GM23248 (cell line): ENCODE data around the gene SLC35F4. TPM values are rescaled to one million over a fixed set of nuclear protein-coding genes. Genes with fewer than 3 reads are reported as not detected.

Experiments used
- DNase-seq: peaks from one replicate; pipeline ENCODE4 v3.0.0-alpha.2; 2015
- H2AFZ ChIP-seq: fragments of 200-600 bp; sonication (generic); 2 replicates; pipeline ENCODE4 v1.6.1; 2016; ENCODE audit warnings: antibody characterized with exemption
- H3F3A ChIP-seq: fragments of 200-600 bp; sonication (generic); 2 replicates; pipeline ENCODE4 v1.6.1; 2016; ENCODE audit warnings: mild to moderate bottlenecking, antibody characterized with exemption, mixed run types; ENCODE audit not compliant: insufficient read depth
- H3K27ac ChIP-seq: fragments of 200-600 bp; sonication (generic); 2 replicates; pipeline ENCODE4 v1.5.1; 2016; ENCODE audit warnings: mild to moderate bottlenecking
- H3K27me3 ChIP-seq: fragments of 200-600 bp; sonication (generic); replicated peaks from 2 replicates; pipeline ENCODE4 v1.6.1; 2016; ENCODE audit warnings: mild to moderate bottlenecking; ENCODE audit not compliant: insufficient read depth
- H3K36me3 ChIP-seq: fragments of 200-600 bp; sonication (generic); 2 replicates; pipeline ENCODE4 v1.6.1; 2016; ENCODE audit warnings: low read depth, mild to moderate bottlenecking
- H3K4me1 ChIP-seq: fragments of 200-600 bp; sonication (generic); 2 replicates; pipeline ENCODE4 v1.6.1; 2016; ENCODE audit warnings: mild to moderate bottlenecking; ENCODE audit not compliant: insufficient read depth
- H3K4me2 ChIP-seq: fragments of 200-600 bp; sonication (generic); one replicate; pipeline ENCODE4 v1.6.1; 2016; ENCODE audit warnings: mild to moderate bottlenecking; ENCODE audit not compliant: unreplicated experiment
- H3K4me3 ChIP-seq: fragments of 200-600 bp; sonication (generic); 2 replicates; pipeline ENCODE4 v1.5.1; 2016; ENCODE audit warnings: mild to moderate bottlenecking
- H3K79me2 ChIP-seq: fragments of 200-600 bp; sonication (generic); 2 replicates; pipeline ENCODE4 v1.6.1; 2016; ENCODE audit warnings: mild to moderate bottlenecking; ENCODE audit not compliant: insufficient read depth
- H3K9ac ChIP-seq: fragments of 200-600 bp; sonication (generic); 2 replicates; pipeline ENCODE4 v1.6.1; 2016; ENCODE audit warnings: mild to moderate bottlenecking
- H3K9me2 ChIP-seq: fragments of 200-600 bp; sonication (generic); 2 replicates; pipeline ENCODE4 v1.6.1; 2016; ENCODE audit warnings: mixed run types, mild to moderate bottlenecking, moderate library complexity; ENCODE audit not compliant: insufficient read depth
- H3K9me3 ChIP-seq: fragments of 200-600 bp; sonication (generic); one replicate; pipeline ENCODE4 v1.6.1; 2017; ENCODE audit warnings: low read depth
- H4K20me1 ChIP-seq: fragments of 200-600 bp; sonication (generic); 2 replicates; pipeline ENCODE4 v1.6.0; 2016; ENCODE audit not compliant: insufficient read depth
- EZH2 ChIP-seq: fragments of 200-600 bp; sonication (generic); IDR thresholded peaks from 2 replicates; pipeline ENCODE4 v1.6.1; 2018; ENCODE audit warnings: antibody characterized with exemption, mild to moderate bottlenecking; ENCODE audit not compliant: insufficient read depth, poor library complexity, severe bottlenecking
- EZH2phosphoT487 ChIP-seq: fragments of 200-600 bp; sonication (generic); IDR thresholded peaks from 2 replicates; pipeline ENCODE4 v1.6.1; 2018; ENCODE audit warnings: antibody characterized with exemption, moderate library complexity, mild to moderate bottlenecking, low read depth; ENCODE audit not compliant: insufficient read depth
- WGBS, 2 experiments: methylation state at CpG; one replicate each; pipeline ENCODE4 v1.1.6; 2015 to 2017; ENCODE audit warnings: low lambda C conversion rate in 2 of 2, low coverage in 1 of 2; ENCODE audit errors: missing lambda C conversion rate in 2 of 2; 5-methylcytosine and 5-hydroxymethylcytosine counted together
- in situ Hi-C: fragments of 300-500 bp; cut with MboI; formaldehyde crosslinking; loops from 2 replicates; pipeline ENCODE4 v1.15.0; 2020
- polyA plus RNA-seq: library from polyadenylated mRNA; unstranded; fragments of >200 nt; fragmentation: Nextera tagmentation; extraction: Ambion mirVana; gene quantifications from 2 replicates; pipeline ENCODE4 v1.2.1, GENCODE V29; 2016
- total RNA-seq: library from RNA; depleted of rRNA; stranded (reverse); fragments of >200 nt; shearing (Covaris generic); gene quantifications from 2 replicates; pipeline ENCODE4 v1.2.3, GENCODE V29; 2014

SLC35F4 gene
- total and polyA plus RNA-seq, 2 experiments from 2014 or later, result not detected

GRCh38 chr14:57769863-57770523 is 95.9 kb downstream of the SLC35F4 start:
- Histone ChIP-seq H3K4me2 (no peak overlapping the region), H3K79me2 (no peaks in the 10 kb centered on the region), H3K4me1 (no peaks in the 10 kb centered on the region), H3K27ac (no peak overlapping the region), H2AFZ (no peak overlapping the region), H3K27me3 (no peaks in the 10 kb centered on the region; the same call in none of the 2 replicates), H4K20me1 (no peaks in the 10 kb centered on the region), H3K9me2 (no peaks in the 10 kb centered on the region), H3K9ac (no peak overlapping the region), H3K36me3 (no peaks in the 10 kb centered on the region), H3K4me3 (no peak overlapping the region), H3F3A (no peaks in the 10 kb centered on the region), H3K9me3 (no peaks in the 10 kb centered on the region)
- 31 to 39% methylated on average over 5 of the region's 5 CpGs for WGBS, 2 experiments
- DNase-seq, result no peak
- in situ Hi-C loops, result no loop called here
- TF ChIP-seq EZH2 (no peak), EZH2phosphoT487 (no peak)

- Histone ChIP-seq H3K9ac (no peak overlapping the region), H3K4me1 (no peaks in the 10 kb centered on the region), H3K36me3 (no peaks in the 10 kb centered on the region), H2AFZ (no peak overlapping the region), H3K9me2 (no peaks in the 10 kb centered on the region), H3K4me2 (no peak overlapping the region), H3K27ac (no peak overlapping the region), H4K20me1 (no peaks in the 10 kb centered on the region), H3K27me3 (peaks cover 12% of the 10 kb centered on the region), H3K4me3 (no peak overlapping the region), H3F3A (no peaks in the 10 kb centered on the region), H3K79me2 (no peaks in the 10 kb centered on the region), H3K9me3 (no peaks in the 10 kb centered on the region)
- DNase-seq, result no peak
- WGBS, 2 experiments, result 1 to 2% methylated on average over 2 of the region's 2 CpGs
- in situ Hi-C loops, result no loop called here
- TF ChIP-seq EZH2 (no peak), EZH2phosphoT487 (no peak)
Measured at GRCh38 chr14:57761800-57762199, 104.1 kb downstream of the SLC35F4 start.

GRCh38 chr14:57760896-57761295 is 105.0 kb downstream of the SLC35F4 start:
- no peaks in the 10 kb centered on the region for H3K79me2 ChIP-seq
- H2AFZ ChIP-seq, result no peak overlapping the region
- H3K9ac ChIP-seq, result no peak overlapping the region
- H3F3A ChIP-seq, result no peaks in the 10 kb centered on the region
- DNase-seq, result no peak
- peaks cover 12% of the 10 kb centered on the region for H3K27me3 ChIP-seq
- H4K20me1 ChIP-seq, result no peaks in the 10 kb centered on the region
- H3K36me3 ChIP-seq, result no peaks in the 10 kb centered on the region
- no peak overlapping the region for H3K27ac ChIP-seq
- no peaks in the 10 kb centered on the region for H3K9me2 ChIP-seq
- no peaks in the 10 kb centered on the region for H3K9me3 ChIP-seq
- no peaks in the 10 kb centered on the region for H3K4me1 ChIP-seq
- in situ Hi-C loops, result no loop called here
- 9 to 10% methylated on average over 2 of the region's 2 CpGs for WGBS, 2 experiments
- no peak overlapping the region for H3K4me3 ChIP-seq
- TF ChIP-seq EZH2phosphoT487 (no peak), EZH2 (no peak)
- no peak overlapping the region for H3K4me2 ChIP-seq

GRCh38 chr14:57755018-57755521 is 110.8 kb downstream of the SLC35F4 start:
- Histone ChIP-seq H3K27ac (no peak overlapping the region), H3K4me3 (no peak overlapping the region), H2AFZ (no peak overlapping the region), H3K4me1 (no peaks in the 10 kb centered on the region), H3K9me3 (no peaks in the 10 kb centered on the region), H3K79me2 (no peaks in the 10 kb centered on the region), H3K9ac (no peak overlapping the region), H3K9me2 (no peaks in the 10 kb centered on the region), H3K27me3 (no peaks in the 10 kb centered on the region), H3F3A (no peaks in the 10 kb centered on the region), H4K20me1 (no peaks in the 10 kb centered on the region), H3K4me2 (no peak overlapping the region), H3K36me3 (no peaks in the 10 kb centered on the region)
- WGBS, 2 experiments, result 46 to 47% methylated on average over 6 of the region's 6 CpGs
- TF ChIP-seq EZH2 (no peak), EZH2phosphoT487 (no peak)
- DNase-seq, result no peak
- in situ Hi-C loops, result no loop called here
